ENCODE measurements around the gene AFAP1.

DNA sequence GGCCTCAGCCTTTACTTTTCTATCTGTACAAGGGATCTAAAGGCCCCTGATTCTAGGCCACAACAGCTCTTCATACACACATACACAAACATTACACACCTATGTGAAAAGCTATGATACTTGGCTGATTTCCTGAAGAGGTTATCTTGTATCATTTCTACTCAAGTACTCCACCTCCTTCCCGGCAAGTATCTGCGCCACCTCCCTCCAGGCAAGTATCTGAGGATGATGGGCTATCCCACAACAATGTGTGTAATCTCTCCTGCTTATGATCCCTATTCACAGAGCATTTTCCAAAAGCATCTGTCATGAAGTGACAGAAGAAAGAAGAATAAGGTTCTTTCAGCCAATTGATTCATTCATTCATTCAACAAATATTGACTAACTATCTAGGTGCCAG is 36.8 kb downstream of the AFAP1 start:
- TF ChIP-seq, protein P1, sequence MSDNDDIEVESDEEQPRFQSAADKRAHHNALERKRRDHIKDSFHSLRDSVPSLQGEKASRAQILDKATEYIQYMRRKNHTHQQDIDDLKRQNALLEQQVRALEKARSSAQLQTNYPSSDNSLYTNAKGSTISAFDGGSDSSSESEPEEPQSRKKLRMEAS (IDR thresholded peaks at IDR 0.05): no peak
- TF ChIP-seq EP300 (IDR thresholded peaks at IDR 0.05; ENCODE audit: borderline replicate concordance) (no peak), TCF12 (IDR thresholded peaks at IDR 0.05; ENCODE audit: low read depth) (no peak), TAF1 (IDR thresholded peaks at IDR 0.05; ENCODE audit: low read depth) (no peak), CREB1 (IDR thresholded peaks at IDR 0.05; ENCODE audit: low read depth) (no peak), TEAD4 (IDR thresholded peaks at IDR 0.05) (no peak)
